ENCODE results near the gene MST1R.
"Not testable (repeated sequence)": the region's sequence is repeated elsewhere in the genome, so short reads cannot be mapped to it uniquely, and the experiment has no call there.

The MST1R gene

GRCh38 chr3:49911611-49912010 lies 7.9 kb upstream of the MST1R start:
- no peak for DNase-seq (ENCODE audit: low read depth in 2 of 2)

- DNase-seq (ENCODE audit: low read depth in 2 of 2), result no peak
These were observed 7.4 kb upstream of the MST1R start for GRCh38 chr3:49911124-49911420.

GRCh38 chr3:49910409-49911123 lies 6.9 kb upstream of the MST1R start:
- DNase-seq (ENCODE audit: low read depth in 2 of 2), result no peak

- DNase-seq (ENCODE audit: low read depth in 2 of 2), result no peak
These were observed 4.9 kb upstream of the MST1R start for GRCh38 chr3:49908373-49909199.

- DNase-seq (ENCODE audit: low read depth in 2 of 2), result peak; percentile 22 to 30
These were observed 2.5 kb upstream of the MST1R start for GRCh38 chr3:49906073-49906743.

GRCh38 chr3:49904448-49904847 lies 775 bp upstream of the MST1R start:
- not testable (repeated sequence) for DNase-seq (ENCODE audit: low read depth in 2 of 2)

GRCh38 chr3:49902511-49903345 lies 945 bp downstream of the MST1R start:
- DNase-seq (ENCODE audit: low read depth in 2 of 2), result no peak

GRCh38 chr3:49901366-49902339 lies 2.0 kb downstream of the MST1R start:
- DNase-seq (ENCODE audit: low read depth in 2 of 2), result no peak

- no peak for DNase-seq (ENCODE audit: low read depth in 2 of 2)
These were observed 3.1 kb downstream of the MST1R start for GRCh38 chr3:49900491-49901153.

- DNase-seq (ENCODE audit: low read depth in 2 of 2), result no peak
These were observed 3.9 kb downstream of the MST1R start for GRCh38 chr3:49899815-49900214.

- no peak for DNase-seq (ENCODE audit: low read depth in 2 of 2)
These were observed 4.7 kb downstream of the MST1R start for GRCh38 chr3:49898991-49899390.

- no peak for DNase-seq (ENCODE audit: low read depth in 2 of 2)
These were observed 7.3 kb downstream of the MST1R start for GRCh38 chr3:49896345-49896744.

GRCh38 chr3:49895791-49896190 lies 7.9 kb downstream of the MST1R start:
- DNase-seq (ENCODE audit: low read depth in 2 of 2), result no peak

- DNase-seq (ENCODE audit: low read depth in 2 of 2), result no peak
These were observed 14.4 kb downstream of the MST1R start for GRCh38 chr3:49889296-49889695.

- no peak for DNase-seq (ENCODE audit: low read depth in 2 of 2)
These were observed 16.8 kb downstream of the MST1R start for GRCh38 chr3:49886922-49887265.

GRCh38 chr3:49883998-49884397 lies 19.7 kb downstream of the MST1R start:
- DNase-seq (ENCODE audit: low read depth in 2 of 2), result no peak

GRCh38 chr3:49882166-49882565 lies 21.5 kb downstream of the MST1R start:
- DNase-seq (ENCODE audit: low read depth in 2 of 2), result no peak

- DNase-seq (ENCODE audit: low read depth in 2 of 2), result no peak
These were observed 22.9 kb downstream of the MST1R start for GRCh38 chr3:49880581-49881315.

- DNase-seq (ENCODE audit: low read depth in 2 of 2), result no peak
These were observed 24.0 kb downstream of the MST1R start for GRCh38 chr3:49879721-49880120.

GRCh38 chr3:49878686-49879085 lies 25.0 kb downstream of the MST1R start:
- no peak for DNase-seq (ENCODE audit: low read depth in 2 of 2)
